GM18505 (cell line): ENCODE measurements around the gene LMAN1.

Experiments
- ATAC-seq: cut with Tn5 transposase; IDR thresholded peaks from one replicate; pipeline ENCODE4 v1.9.1; 2021; ENCODE audit not compliant: unreplicated experiment
- POLR2A ChIP-seq: IDR thresholded peaks from 4 replicates; pipeline ENCODE4 v1.6.1; 2011; ENCODE audit warnings: borderline replicate concordance; ENCODE audit not compliant: insufficient read depth, insufficient read length; ENCODE audit errors: extremely low read depth

Gene LMAN1

DNA sequence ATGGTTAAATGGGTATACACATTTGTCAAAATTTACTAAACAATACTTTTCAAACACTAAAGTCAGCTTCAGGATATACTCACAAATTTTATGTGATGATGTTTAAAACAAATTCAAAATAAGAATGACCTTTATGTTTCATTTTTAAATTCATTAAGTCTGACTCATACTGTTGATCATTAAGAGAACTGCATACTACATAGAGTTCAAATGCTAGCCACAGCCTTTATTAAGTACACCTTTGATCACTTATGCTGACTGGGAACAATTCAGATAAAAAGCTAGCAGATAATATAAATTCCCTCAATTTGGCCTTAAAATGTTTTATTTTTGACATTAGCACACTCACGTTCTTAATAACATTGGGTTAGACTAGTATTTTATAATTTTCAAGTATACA is 14.1 kb downstream of the LMAN1 start:
- no peak for ATAC-seq
- TF ChIP-seq POLR2A: no peak

DNA sequence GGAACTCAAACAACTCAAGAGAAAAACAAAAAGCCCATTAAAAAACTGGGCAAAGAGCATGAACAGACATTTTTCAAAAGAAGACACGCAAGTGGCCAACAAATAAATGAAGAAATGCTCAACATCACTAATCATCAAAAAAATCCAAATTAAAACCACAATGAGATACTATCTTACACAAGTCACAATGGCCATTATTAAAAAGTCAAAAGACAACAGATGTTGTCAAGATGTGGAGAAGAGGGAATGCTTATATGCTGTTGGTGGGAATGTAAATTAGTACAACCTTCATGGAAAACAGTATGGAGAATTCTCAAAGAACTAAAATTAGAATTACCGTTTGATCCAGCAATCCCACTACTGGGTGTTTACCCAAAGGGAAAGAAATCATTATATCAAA is 15.1 kb downstream of the LMAN1 start:
- no peak for TF ChIP-seq POLR2A
- no peak for ATAC-seq

DNA sequence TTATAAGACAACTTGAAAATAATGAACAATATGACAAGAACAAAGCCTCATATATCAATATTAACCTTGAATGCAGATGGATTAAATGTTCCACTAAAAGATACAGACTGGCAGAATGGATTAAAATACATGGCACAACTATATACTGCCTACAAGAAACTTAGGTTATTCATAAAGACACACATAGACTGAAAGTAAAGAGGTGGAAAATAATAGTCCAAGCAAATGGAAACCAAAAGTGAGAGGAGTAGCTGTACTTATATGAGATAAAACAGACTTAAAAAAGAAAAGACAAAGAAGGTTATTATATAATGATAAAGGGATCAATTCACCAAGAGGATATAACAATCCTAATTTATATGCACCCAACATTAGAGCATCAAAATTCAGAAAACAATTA is 18.2 kb downstream of the LMAN1 start:
- ATAC-seq: no peak
- no peak for TF ChIP-seq POLR2A

DNA sequence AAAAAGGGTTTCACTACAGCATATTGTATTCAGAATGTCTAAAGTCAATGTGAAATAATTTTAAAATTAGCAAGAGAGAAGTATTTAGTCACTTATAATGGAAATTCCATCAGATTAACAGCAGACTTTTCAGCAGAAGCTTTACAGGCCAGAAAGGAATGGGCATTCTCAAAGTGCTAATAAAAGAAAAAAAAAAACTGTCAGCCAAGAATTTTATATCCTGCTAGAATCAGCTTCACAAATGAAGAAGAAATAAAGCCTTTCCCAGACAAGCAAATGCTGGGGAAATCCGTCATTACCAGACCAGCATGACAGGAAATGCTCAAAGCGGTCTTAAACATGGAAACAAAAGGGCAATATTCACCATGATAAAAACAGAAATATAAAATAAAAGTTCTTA is 18.8 kb downstream of the LMAN1 start:
- no peak for ATAC-seq
- no peak for TF ChIP-seq POLR2A

DNA sequence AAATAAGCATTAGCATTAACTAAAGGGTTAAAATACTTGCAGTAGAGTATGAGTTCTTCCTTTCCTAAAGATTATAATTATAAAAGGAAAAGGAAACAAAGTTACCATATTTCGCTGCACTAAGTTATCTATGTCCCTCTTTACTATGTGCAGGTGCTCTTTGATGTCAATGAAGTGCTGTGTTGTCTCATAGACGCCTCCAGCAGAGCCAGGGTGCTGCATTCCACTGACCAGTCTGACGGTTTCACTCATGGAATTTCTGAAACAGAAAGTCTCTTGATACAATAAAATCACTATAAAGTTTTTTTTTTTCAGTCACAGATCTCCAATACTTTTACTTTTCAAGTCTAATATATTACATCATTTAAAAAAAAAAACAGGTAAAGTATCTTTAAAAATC is 26.1 kb downstream of the LMAN1 start:
- TF ChIP-seq POLR2A: no peak
- no peak for ATAC-seq

DNA sequence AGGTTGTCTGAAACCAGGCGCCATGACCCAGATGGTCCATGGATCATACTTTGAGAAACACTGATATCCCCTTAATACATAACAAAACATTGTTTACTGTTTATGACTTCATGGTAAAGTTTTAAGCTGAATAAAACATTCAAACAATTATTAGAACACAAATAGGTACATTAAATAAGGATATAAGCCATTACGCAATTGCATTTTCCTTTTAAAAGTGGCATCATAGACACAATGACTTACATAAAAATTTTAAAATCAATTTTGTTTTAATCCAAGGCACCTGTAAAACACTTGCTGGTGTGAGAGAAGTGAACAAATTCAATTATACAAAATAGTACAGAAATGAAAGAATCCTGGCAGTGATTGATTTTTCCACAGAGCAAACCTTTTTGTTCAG is 30.4 kb downstream of the LMAN1 start:
- no peak for ATAC-seq
- TF ChIP-seq POLR2A: no peak

DNA sequence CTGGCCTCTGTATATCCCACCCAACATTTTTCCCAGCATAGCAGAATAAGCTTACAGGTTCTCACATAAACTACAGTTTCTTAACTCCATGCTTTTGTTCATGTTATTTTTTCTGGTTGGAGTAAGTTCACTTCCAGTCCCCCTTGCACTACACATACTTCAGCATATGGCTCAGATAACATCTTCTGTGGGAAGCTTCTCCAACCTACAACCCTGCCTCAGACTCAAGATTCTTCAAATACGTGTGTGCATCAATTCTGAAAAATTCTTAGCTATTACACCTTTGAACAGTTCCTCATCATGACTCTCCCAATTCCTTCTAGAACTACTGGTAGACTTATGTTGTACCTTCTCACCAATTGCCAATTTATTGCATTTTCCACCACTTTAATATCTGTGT is 33.1 kb downstream of the LMAN1 start:
- no peak for ATAC-seq
- no peak for TF ChIP-seq POLR2A

DNA sequence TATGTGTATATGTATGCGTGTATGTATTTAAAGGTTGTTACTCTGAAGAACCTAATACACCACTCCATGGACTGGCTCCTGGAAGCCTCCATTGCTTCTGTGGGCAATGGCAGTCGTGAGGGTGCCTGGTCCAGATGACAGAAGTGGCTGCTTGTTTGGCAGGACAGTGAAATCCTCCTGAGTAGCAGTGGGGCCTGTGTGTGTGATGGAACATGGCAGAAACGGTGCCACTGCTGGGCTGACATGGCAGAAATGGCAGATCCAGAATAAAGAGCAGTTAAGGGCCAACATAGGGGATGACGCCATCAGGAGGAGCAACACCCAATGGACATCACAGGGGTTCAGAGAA is 34.5 kb downstream of the LMAN1 start:
- peak; percentile 35 for TF ChIP-seq POLR2A
- no peak for ATAC-seq

DNA sequence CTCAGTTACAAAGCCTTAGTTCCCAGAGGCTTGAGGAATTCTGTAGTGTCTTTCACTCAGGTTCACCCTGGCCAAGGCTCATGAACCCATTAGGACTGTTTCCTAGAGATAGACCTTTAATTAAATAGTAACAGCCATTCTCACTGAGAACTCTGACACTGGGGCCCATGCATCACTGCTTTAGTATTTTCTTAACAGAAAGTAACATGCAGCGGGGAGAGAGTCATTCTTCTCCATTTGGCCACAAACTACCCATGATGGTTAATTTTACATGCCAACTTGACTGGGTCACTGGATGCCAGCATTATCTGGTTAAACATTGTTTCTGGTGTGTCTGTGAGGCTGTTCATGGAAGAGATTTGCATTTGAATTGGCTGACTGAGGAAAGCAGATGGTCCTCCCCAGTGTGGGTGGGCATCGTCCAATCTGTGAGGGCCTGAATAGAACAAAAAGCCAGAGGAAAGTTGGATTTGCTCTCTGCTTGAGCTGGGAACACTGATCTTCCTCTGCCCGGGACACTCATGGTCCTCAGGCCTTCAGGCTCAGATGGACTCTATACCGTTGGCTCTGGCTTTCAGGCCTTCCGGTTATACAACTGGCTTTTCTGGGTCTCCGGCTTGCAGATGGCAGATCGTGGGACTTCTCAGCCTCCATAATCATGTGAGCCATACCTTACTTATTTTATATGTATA is 35.0 kb downstream of the LMAN1 start:
- no peak for ATAC-seq
- no peak for TF ChIP-seq POLR2A

DNA sequence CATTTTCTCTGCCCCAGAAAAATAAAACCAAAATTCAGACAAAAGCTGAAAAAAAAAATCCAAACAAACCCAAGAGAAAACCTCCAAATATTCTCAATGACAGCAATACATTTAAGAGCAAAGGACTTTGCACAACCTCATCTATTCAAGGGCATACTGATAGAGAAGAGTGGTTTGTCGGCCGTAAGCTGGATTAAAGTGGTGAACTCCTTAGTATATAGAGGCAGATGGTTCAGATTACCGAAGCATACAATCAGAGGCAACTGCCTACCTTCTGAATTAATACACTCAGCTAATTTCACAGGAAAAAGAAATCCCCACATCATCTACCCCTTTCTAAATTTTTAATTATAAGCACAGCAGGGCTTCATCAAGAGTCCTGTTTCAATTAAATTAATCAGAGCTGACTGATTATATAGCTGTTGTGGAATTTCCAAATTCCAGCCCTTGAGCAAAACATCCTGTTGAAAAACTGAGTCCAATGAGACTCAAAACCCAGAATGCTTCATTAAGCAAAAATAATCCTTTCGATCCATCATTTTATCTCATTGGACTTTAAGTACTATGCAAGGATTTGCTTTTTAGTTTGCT is 40.5 kb downstream of the LMAN1 start, which contains the start of gene CPLX4:
Gene CPLX4 (minus strand): TSS at position 190 of the 591 bp plus-strand sequence. CDS start 187 bp downstream, at position 3.
- TF ChIP-seq POLR2A: no peak
- no peak for ATAC-seq

DNA sequence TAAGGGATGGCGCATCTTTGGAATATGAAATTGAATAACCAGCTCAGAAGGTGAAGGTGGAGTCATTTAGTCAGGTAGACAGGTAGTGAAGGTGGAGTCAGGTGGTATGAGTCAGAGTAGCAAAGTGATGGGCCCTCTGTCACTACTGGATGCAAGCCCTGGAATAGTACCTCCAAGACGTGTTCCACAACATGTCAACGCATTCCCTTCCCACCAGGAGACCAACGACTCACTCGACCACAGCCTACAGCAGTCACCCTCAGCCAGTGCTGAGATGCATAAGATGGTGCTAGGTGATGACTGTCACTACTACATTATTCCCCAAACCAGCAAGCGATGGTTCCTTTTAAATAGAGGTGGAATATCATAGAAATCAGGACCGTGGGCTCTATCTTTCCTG is 47.4 kb downstream of the LMAN1 start:
- ATAC-seq: no peak
- no peak for TF ChIP-seq POLR2A

DNA sequence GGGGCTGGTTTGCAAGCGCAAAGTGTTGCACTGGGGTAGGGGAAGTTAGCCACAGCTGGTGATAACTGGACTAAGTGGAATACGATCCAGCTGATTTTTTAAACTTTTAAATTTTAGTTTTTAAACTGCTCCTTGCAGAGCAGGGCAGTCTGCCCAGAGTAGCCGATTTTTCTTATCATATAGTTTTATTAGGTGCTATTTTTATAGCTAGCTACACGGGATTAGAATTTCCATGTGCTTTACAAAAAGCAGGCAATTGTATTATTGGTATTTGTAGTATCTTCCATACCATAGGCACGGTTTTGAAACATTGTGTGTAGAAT is 50.2 kb downstream of the LMAN1 start:
- no peak for TF ChIP-seq POLR2A
- ATAC-seq: no peak

DNA sequence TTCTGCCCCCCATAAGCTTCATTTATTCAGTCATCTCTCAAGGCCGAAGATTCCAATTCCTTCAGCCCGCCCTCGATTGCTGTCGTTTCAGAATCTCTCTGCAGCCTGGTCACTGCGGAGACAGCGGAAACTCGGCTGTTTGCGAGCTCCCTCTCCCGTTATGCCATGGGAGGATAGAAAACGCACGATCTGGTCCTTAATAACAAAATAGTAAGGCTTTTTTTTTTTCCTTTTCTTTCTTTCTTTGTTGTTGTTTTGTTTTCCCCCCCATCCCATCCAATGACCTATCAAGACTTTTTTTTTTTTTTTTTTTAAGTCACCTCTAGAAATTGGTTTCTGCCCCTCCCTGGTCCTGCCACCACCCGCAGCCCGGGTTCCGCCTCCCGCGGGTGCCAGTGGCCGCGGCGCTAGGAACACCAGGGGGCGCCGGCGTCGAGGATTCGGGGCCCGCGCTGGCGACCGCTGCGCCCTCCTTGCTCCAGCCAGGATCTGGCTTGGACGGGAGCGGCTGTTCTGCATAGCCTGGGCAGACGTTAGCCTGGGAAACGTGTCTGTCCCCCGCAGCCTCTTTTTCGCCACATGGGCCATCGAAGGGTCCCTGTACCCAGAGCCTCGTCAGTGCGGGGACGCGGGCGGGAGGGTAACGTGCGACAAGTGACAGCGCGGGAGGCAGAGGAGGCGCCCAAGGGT is 50.7 kb downstream of the LMAN1 start:
- ATAC-seq: peak; percentile 85
- TF ChIP-seq POLR2A: no peak

DNA sequence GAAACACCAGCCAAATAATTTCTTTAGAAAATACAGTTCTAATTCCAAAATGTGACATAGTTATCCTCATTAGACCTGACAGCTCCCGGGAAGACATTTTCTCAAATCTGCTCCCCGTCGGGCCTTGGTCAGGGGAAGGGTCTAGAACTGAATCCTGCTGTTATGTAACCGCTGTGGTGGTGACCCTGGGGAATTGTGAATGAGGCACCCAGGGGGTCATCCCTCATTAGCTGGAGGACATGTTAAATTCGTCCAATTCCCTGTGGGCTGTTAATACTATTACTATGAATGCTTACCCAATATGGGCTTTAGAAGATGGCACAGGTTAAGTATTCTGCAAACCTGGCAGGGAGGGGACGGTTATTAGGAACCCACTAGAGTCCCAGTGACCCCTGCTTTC is 52.4 kb downstream of the LMAN1 start:
- ATAC-seq: no peak
- no peak for TF ChIP-seq POLR2A
